Activated B cell treated with CpG ODN at 0.5 μM for 24 hours (primary cell): Measurements from ENCODE around the gene AKNA. TPM values are rescaled to one million over a fixed set of nuclear protein-coding genes. Genes with fewer than 3 reads are reported as not detected.

Source experiments
- ATAC-seq: fragments of 200-7000 bp; cut with Tn5 transposase; one replicate; pipeline ENCODE4 v1.10.0; 2021; ENCODE audit warnings: low read depth, mild to moderate bottlenecking, moderate library complexity
- CTCF ChIA-PET: fragments of 350-600 bp; sonication (Branson Sonifier 250); formaldehyde crosslinking; loops from one replicate; lab custom pipeline; 2021; ENCODE audit warnings: antibody characterized with exemption; lab: Charles Lee
- POLR2A ChIA-PET: fragments of 350-600 bp; sonication (Branson Sonifier 250); formaldehyde crosslinking; loops from one replicate; lab custom pipeline; 2021; ENCODE audit warnings: antibody characterized with exemption; lab: Charles Lee
- DNase-seq: peaks from one replicate; pipeline ENCODE4 v3.0.0; 2022
- H3K27ac Mint-ChIP-seq: one replicate; pipeline ENCODE4 v1.8.0; 2020; ENCODE audit warnings: mixed read lengths
- H3K27me3 Mint-ChIP-seq: one replicate; pipeline ENCODE4 v1.8.0; 2021; ENCODE audit warnings: mixed read lengths
- H3K36me3 Mint-ChIP-seq: one replicate; pipeline ENCODE4 v1.8.0; 2021; ENCODE audit warnings: low read depth, mixed read lengths
- H3K4me1 Mint-ChIP-seq: one replicate; pipeline ENCODE4 v1.8.0; 2021; ENCODE audit warnings: mixed read lengths
- H3K4me3 Mint-ChIP-seq: one replicate; pipeline ENCODE4 v1.8.0; 2020; ENCODE audit warnings: mild to moderate bottlenecking, mixed read lengths
- H3K9me3 Mint-ChIP-seq: one replicate; pipeline ENCODE4 v1.8.0; 2020; ENCODE audit warnings: mixed read lengths
- CTCF ChIP-seq: fragments of 200-600 bp; IDR thresholded peaks from one replicate; pipeline ENCODE4 v1.8.0; 2022; ENCODE audit warnings: antibody characterized with exemption, mild to moderate bottlenecking
- intact Hi-C: fragments of 100-400 bp; cut with micrococcal nuclease; formaldehyde crosslinking; loops from one replicate; pipeline ENCODE4 v1.15.1; 2024
- total RNA-seq: library from RNA; stranded (reverse); gene quantifications from 2 replicates; pipeline ENCODE4 v1.2.3, GENCODE V29; 2022

The AKNA gene
- total RNA-seq, 1 donor from 2014 or later: 322 TPM

- ATAC-seq (no peak), DNase-seq (no peak)
- Mint-ChIP-seq H3K36me3 (no peaks in the 10 kb centered on the region), H3K27ac (no peak overlapping the region), H3K4me1 (peaks cover 2% of the 10 kb centered on the region), H3K9me3 (peaks cover 4% of the 10 kb centered on the region), H3K27me3 (peaks cover 3% of the 10 kb centered on the region), H3K4me3 (no peak overlapping the region)
- intact Hi-C loops: no loop called here
- POLR2A ChIA-PET: no interaction called here
- no peak for TF ChIP-seq CTCF
- CTCF ChIA-PET: interaction anchor here (1.0 to 3.3 kb wide), 3 partner anchors 135 to 207 kb away, joined by 5 to 22 read pairs (median 20); partner anchors contain the start of gene COL27A1
Observed at GRCh38 chr9:114289571-114290481, 98.0 kb downstream of the AKNA start.

GRCh38 chr9:114289106-114289505, 98.7 kb downstream of the AKNA start:
- CTCF ChIA-PET: no interaction called here
- Mint-ChIP-seq H3K27ac (no peak overlapping the region), H3K36me3 (no peaks in the 10 kb centered on the region), H3K9me3 (no peaks in the 10 kb centered on the region), H3K4me3 (no peak overlapping the region), H3K27me3 (peaks cover 3% of the 10 kb centered on the region), H3K4me1 (peaks cover 2% of the 10 kb centered on the region)
- intact Hi-C loops: no loop called here
- DNase-seq (no peak), ATAC-seq (no peak)
- POLR2A ChIA-PET: no interaction called here
- TF ChIP-seq CTCF: no peak

- H3K4me1 Mint-ChIP-seq: peaks cover 2% of the 10 kb centered on the region
- no peak overlapping the region for H3K27ac Mint-ChIP-seq
- H3K36me3 Mint-ChIP-seq: no peaks in the 10 kb centered on the region
- H3K9me3 Mint-ChIP-seq: no peaks in the 10 kb centered on the region
- intact Hi-C loops: no loop called here
- ChIA-PET POLR2A (no interaction called here), CTCF (no interaction called here)
- no peak overlapping the region for H3K4me3 Mint-ChIP-seq
- DNase-seq: no peak
- peaks cover 4% of the 10 kb centered on the region for H3K27me3 Mint-ChIP-seq
- no peak for TF ChIP-seq CTCF
- ATAC-seq: no peak
Observed at GRCh38 chr9:114288193-114289091, 99.3 kb downstream of the AKNA start.

GRCh38 chr9:114287763-114288192, 100.0 kb downstream of the AKNA start:
- DNase-seq (no peak), ATAC-seq (no peak)
- peaks cover 4% of the 10 kb centered on the region for H3K27me3 Mint-ChIP-seq
- H3K9me3 Mint-ChIP-seq: no peaks in the 10 kb centered on the region
- TF ChIP-seq CTCF: no peak
- ChIA-PET POLR2A (no interaction called here), CTCF (no interaction called here)
- H3K4me1 Mint-ChIP-seq: peaks cover 2% of the 10 kb centered on the region
- intact Hi-C loops: no loop called here
- no peaks in the 10 kb centered on the region for H3K36me3 Mint-ChIP-seq
- no peak overlapping the region for H3K27ac Mint-ChIP-seq
- no peak overlapping the region for H3K4me3 Mint-ChIP-seq
